HT1080 (cell line): ENCODE results near the gene MT1B. TPM values are rescaled to one million over a fixed set of nuclear protein-coding genes. Genes with fewer than 3 reads are reported as not detected.

ENCODE experiments used
- DNase-seq: peaks from one replicate; pipeline ENCODE4 v3.0.0-alpha.2; 2015; ENCODE audit warnings: low read depth
- total RNA-seq: library from RNA; depleted of rRNA; stranded (reverse); fragments of >200 nt; shearing (Covaris generic); gene quantifications from 2 replicates; pipeline ENCODE4 v1.2.3, GENCODE V29; 2014

Gene MT1B
- total RNA-seq, 1 experiment from 2014 or later, result not detected

DNA sequence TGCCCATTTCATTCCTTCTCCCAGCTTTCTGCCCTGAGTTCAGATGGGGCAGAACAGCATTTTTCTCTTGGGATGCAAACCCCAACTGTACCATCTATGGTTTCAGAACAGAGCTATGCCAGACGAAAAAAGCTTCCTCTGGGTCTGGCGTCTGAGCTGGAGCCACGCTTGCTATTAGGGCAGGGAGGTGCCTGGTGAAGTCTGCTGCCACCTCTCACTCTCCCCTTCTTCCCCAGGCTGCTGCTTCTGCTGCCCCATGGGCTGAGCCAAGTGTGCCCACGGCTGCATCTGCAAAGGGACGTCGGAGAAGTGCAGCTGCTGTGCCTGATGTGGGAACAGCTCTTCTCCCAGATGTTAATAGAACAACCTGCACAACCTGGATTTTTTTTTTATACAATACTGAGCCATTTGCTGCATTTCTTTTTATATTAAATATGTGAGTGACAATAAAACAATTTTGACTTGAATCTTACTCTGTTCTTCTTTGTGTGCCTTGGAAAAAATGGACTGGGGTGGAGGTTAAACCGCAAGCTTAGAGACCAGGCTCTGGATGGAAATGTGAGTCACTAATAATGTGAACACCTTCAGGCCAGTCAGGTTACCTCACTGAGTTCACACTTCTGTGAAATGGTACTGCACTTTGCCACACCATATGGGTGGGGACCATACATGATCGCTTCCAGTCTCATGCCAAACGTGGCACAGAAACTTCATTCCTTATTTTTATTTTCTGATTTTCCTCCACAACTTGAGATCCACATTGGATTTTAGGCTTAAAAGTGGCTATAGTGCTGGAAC is 14.9 kb upstream of the MT1B start:
- no peak for DNase-seq

DNA sequence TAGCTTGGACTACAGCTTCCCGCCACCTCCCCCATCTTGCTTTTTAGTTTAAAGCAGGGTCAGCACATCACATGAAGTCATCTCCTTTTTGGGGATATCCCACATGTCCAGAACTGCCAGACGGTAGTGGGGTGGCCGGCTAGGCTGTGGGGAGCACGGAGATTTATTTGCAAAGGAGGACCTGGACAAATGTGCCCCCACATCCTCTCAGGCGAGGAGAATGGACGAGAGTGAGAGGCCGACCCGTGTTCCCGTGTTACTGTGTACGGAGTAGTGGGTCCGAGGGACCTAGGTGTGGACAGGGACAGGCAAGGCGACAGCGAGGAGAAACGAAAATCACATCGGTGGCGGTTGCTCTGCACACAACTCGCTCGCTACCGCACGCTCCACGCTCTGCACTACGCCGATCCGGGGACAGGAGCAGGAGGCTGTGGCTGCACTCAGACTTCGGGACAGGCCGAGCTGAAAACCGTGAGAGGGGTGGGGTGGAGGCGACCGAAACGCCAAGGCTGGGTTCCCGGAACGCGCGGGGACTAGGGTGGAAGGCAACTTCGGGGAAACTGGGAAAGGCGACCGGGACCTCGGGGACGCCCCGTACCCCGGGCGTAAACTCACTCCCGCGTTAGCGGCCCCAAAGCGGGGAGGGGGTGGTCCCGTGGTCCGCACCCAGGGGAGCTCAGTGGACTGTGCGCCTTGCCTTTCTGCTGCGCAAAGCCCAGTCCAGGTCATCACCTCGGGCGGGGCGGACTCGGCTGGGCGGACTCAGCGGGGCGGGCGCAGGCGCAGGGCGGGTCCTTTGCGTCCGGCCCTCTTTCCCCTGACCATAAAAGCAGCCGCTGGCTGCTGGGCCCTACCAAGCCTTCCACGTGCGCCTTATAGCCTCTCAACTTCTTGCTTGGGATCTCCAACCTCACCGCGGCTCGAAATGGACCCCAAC is 13.6 kb upstream of the MT1B start, which contains the start of gene MT1A:
MT1A (plus strand) TSS at position 853 of the 937 bp plus-strand sequence; CDS start at position 926, 73 bp downstream.
- DNase-seq, result no peak

DNA sequence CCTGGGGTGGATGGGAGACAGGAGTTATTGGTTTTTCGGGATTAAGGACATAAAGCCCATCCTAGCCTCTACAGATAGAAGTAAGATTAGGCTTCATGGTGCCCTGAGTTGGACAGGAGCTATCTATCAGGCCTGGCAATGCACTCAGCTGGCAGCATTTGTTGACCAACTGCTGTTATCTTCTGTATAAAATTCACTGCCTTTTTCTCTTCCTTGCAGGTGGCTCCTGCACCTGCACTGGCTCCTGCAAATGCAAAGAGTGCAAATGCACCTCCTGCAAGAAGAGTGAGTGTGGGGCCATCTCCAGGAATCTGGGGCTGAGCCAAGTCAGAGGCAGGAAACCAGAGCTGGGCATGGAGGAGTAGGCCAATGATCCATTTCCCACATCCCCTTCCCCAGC is 12.6 kb upstream of the MT1B start:
- no peak for DNase-seq

DNA sequence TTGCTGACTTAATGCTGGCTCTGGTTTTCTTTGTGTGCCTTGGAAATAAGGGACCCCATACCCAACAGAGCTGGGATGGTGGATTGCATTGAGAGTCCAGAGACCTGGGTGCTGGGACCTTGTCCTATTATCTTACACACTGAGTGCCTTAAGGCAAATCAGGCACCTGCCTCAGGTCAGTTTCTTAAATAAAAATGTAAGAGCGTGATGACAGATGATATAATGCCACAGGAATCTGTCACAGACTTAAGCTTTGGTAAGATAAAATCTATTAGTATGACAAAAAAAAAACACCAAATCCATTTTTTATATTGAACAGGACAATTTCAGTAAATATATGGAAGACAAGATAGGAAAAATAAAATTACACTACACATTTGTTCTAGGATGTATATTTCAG is 11.6 kb upstream of the MT1B start:
- DNase-seq, result no peak

DNA sequence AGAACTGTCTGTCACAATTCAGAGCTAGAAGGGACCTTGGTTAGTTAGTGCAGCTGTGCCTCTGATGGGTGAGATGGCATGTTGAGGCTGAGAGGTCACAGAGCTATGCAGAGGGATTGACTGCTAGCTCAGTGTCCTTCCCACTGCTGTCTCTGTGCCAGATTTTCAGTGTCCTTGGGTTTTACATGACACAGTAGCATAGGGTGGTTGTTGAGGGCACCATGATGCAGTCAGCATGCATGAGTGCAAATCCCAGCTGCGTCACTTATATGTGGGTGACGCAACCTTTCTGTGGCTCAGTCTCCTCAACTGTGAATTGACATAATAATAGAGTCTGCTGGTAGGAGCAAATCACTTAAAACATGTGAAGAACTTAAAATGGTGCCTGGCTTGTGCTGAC is 10.5 kb upstream of the MT1B start:
- DNase-seq, result no peak

DNA sequence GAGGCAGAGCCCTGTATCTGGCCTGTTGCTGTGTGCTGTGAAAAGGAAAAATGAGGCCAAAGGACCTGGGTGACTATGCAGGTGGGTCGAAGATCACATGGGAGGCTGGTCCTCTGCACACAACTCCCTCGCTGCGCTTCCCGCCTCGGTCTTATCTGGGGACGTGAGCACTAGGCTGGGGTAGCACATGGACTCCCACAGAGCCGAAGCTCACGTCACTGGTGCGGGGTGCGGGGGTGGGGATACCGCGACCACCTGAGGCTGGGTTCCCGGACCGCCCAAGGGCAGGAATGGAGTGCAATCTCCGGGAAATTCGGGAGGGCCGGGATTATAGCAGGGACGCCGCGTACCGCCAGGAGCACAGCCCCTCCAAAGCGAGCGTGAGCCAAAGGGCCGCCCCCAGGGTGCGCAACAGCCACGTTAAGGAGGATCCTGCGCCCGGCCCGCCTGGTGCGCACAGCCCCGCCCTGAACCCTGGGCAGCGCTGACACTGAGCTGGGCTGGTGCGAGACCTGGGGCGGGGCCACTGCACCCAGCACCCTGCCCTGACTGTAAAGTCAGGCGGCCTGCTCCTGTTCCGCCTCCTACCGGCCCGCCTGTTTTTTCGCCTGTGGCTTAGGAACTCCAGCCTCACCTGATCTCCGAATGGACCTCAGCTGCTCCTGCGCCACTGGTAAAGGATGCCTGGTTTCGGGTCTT is 8.5 kb upstream of the MT1B start:
- DNase-seq, result peak; percentile 42

DNA sequence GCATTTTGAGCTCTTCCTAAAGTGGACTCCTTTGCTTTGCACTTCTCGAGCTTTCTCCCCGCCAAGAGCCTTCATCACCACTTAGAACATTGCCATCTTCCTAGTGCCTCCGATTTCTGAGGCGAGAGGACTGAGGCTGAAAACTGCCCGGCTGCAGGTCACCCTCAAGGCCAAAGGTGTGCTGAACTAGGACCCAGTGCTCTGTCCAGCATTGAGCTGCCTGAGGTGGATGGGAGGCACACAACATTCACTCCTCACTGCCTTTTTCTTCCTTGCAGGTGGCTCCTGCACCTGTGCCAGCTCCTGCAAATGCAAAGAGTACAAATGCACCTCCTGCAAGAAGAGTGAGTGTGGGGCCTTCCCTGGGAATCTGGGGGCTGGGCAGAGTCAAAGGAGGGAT is 7.9 kb upstream of the MT1B start:
- no peak for DNase-seq

DNA sequence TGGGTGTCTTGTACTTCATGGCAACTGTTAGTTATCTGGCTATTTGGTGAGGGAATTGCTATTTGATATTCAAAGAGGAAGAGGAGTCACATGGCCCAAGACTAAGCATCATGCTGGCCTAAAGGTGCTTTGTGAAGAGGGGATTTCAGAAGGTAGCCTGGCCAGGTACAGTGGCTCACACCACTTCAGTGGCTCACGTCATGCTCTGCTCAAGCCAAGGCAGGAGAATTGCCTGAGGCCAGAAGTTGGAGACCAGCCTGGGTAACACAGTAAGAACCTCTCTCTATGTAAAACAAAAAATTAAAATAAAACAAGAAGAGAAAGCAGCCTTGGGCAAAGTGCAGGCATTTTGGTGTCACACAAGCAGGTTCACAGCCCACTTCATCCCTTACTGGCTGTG is 6.4 kb upstream of the MT1B start:
- no peak for DNase-seq

DNA sequence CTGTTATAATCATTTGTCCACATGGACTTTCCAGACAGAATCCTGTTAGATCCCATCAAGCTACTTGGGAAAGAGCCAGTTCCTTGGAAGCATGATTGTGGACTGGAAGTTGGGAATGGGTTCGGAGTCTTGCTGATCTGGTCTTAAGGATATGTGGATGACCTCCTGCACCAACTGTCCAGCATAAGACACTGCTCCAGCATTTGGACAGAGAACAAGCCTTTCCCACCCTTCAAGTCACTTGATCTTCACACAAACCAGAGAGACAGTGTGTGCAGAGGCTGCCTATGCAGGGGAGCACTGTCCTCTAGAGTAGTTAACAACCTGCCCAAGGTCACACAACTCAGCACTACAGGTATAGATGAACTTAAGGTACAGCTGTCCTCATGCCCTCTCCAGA is 5.8 kb upstream of the MT1B start:
- no peak for DNase-seq

DNA sequence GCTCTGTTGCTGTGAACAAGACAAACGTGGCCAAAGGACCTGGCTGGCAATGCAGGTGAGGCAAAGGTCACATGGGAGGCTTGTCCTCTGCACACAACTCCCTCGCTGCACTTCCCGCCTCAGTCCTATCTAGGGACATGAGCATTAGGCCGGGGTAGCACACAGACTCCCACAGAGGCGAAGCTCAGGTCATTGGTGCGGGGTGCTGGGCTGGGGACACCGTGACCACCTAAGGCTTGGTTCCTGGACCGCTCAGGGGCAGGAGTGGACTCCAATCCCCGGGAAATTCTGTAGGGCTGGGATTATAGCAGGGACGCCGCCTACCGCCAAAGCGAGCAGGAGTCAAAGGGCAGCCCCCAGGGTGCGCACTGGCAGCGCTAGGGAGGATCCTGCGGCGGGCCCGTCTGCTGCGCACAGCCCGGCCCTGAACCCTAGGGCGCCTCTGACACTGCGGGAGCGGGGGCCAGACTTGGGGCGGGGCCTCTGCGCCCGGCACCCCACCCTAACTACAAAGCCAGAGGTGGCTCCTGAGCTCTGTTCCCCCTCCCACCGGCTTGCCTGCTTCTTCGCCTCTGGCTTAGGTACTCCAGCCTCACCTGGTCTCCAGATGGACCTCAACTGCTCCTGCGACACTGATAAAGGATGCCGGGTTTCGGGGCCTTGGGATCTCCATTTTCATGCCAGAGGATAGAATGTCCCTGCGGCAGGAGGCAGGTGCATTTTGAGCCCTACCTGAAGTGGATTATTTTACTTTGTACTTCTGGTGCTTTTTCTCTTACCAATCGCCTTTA is 3.9 kb upstream of the MT1B start:
- no peak for DNase-seq

DNA sequence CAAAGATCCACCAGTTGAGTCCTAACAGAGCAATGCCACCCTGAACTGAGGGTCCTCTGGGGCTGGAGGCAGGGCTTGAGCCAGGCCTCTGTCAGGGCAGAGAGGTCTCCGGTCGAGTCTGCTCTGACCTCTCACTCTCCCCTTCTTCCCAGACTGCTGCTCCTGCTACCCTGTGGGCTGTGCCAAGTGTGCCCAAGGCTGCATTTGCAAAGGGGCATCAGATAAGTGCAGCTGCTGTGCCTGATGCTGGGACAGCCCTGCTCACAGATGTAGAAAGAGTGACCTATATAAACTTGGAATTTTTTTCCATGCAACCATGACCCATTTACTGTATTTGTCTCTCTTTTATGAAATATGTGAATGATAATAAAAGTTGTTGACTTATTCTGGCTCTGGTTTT is 2.4 kb upstream of the MT1B start:
- DNase-seq, result no peak

DNA sequence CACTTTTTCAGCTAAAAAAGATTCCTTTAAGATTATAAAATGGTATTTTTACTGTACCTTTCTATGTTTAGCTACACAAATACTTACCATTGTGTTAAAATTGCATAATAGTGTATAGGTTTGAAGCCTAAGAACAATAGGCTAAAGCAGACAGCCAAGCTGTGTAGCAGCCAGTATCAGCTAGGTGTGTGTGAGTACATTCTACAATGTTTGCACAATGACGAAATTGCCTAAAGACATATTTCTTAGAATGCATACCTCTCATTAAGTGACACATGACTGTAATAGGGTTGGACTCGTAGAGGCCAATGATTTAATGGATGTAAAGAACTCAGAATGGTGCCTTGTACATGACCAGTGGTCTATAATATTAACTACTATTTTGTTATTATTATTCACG is 1.9 kb upstream of the MT1B start:
- DNase-seq, result no peak

DNA sequence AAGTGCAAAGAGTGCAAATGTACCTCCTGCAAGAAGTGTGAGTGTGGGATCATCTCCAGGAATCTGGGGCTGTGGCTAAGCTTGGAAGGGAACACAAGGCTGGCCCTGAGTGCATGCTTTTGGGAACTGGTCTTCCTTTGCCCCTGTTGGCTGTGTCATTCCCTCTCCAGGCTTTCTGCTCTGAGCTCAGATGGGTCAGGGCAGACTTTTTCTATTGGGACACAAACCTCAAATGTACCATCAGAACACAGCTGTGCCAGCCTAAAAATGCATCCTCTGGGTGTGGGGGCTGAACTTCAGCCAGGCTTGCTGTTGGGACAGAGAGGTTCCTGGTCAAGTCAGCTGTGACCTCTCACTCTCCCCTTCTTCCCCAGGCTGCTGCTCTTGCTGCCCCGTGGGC is 914 bp downstream of the MT1B start:
- no peak for DNase-seq

DNA sequence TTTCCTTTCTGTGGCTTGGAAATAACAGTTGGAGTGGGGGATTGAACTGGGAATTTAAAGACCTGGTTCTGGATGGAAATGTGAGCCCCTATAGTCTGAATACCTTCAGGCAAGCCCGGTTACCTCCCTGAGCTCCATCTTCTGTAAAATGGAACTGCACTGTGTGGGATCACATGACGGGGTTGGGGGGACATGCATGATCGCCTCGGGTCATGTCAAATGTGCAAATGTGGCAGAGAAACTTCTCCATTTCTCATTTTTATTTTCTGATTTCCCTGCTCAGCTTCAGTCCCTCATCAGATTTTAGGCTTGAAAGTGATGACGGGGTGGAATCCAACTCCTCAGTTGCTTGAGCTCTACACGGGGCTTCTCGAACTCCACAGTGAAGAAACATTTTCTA is 1.5 kb downstream of the MT1B start:
- no peak for DNase-seq

DNA sequence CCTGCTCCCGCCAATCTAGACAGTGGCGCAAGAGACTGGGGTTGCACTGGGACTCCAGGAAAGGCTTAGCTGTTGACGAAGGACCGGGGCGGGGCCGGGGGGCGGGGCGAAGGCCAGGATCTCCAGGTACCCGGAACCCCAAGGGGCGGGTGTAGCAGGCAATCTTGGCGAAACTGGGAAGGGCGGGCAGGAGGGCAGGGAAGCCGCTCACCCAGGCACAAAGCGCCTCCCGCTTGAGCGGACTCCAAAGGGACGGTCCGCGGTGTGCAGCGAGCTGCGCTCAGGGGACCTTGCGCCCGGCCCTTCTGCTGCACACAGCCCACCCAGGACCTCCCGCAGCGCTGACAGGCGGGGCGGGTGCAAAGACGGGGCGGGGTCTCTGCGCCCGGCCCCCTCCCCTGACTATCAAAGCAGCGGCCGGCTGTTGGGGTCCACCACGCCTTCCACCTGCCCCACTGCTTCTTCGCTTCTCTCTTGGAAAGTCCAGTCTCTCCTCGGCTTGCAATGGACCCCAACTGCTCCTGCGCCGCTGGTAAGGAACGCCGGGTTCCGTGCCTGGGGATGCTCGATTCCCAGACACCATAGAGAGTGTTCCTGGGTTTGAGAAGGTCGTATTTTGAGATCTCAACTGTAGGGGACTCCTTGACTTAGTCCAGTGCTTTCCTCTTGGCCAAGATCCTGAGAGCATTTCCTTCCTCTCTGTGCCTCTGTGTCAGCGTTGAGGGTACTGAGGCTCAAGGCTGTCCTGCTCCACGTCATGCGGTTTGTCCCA is 6.1 kb downstream of the MT1B start, which contains the start of gene MT1F:
MT1F (plus strand) TSS at position 405 of the 772 bp plus-strand sequence; CDS start at position 505, 100 bp downstream.
- no peak for DNase-seq

DNA sequence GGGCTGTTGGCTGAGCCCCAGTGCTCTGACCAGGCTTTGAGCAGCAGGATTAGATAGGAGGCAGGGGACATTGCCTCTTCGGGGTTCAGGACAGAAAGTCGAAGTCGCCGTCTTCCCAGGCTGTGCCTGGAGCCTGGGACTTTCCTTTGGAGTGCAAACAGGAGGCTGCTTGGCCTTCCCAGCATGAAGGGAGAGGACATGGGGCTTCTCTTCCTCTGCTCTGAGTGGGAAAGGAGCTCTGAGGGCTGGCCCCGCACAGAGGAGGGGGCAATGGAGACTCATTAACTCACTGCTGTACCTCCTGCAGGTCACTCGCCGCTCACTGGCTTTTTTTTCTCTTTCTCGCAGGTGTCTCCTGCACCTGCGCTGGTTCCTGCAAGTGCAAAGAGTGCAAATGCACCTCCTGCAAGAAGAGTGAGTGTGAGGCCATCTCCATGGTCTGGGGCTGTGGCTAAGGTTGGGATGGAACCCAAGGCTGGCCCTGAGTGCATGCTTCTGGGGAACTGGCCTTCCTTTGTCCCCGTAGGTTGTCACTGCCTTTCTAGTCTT is 6.7 kb downstream of the MT1B start:
- no peak for DNase-seq

DNA sequence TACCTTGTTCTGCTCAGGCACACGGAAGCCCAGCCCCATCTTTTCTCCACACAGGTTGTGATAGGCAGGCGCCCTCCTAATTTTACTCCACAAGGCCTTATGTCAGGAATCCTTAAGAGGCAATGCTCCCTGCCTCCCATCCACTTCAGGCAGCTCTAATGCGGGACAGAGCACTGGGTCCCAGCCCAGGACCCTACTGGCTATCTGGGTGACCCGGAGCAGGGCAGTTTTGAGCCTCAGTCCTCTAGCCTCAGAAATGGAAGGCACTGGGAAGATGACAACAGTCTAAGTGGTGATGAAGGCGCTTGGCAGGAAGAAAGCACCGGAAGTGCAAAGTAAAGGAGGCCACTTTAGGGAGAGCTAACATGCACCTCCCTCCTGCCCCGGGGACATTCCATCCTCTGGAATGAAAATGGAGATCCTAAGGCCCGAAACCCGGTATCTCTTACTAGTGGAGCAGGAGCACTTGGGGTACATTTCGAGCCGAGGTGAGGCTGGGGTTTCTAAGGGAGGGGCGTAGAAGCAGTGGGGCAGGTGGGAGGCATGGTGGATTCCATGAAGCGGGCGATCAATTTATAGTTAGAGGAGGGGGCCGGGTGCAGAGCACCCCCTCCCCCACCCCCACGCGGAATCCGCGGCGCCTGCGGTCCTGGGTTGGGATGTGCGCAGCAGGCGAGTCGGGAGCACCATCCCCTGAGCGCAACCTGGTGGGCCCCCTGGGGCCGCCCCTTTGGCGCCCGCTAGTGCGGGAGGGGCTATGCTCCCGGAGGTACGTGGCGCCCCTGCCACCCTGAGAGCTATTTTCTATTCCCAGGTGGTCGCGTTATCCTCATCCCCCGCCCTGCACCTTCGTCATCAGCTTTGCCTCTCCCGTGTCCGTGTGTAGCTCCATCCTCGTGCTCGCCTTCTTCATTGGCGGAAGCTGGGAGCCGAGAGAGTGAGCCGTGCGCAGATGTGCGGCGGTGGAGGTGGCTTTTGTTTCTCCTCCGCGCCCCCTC is 11.0 kb downstream of the MT1B start:
- DNase-seq, result no peak

DNA sequence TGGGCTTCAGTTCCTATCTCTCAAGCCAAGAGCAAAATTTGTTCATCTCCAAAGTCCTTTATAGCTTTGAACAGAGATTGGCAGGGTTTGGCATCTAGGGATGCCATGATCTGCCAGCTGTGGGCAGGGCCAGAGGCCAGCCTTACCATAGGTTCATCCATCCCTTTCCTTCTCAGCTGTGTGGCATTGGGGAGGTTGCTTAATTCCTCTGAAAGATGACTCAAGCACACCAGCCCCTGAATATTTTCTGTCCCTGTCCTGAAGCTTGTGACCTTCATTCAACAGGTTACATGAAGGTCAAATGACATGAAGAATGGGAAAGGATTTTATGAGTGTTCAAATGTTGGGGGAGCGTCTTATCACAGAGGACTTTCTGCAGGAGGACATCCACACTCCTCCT is 12.8 kb downstream of the MT1B start:
- no peak for DNase-seq
